ENCODE measurements around the gene VOPP1. TPM values are rescaled to one million over a fixed set of nuclear protein-coding genes. Genes with fewer than 3 reads are reported as not detected.

VOPP1 gene
- total RNA-seq, 1 donor from 2014 or later, result 25.5 TPM

GRCh38 chr7:55512635-55513191 lies 59.6 kb downstream of the VOPP1 start:
- DNase-seq (ENCODE audit: low spot score), result no peak

GRCh38 chr7:55510621-55511020 lies 61.7 kb downstream of the VOPP1 start:
- no peak for DNase-seq (ENCODE audit: low spot score)

GRCh38 chr7:55510206-55510605 lies 62.1 kb downstream of the VOPP1 start:
- peak; percentile 72 for DNase-seq (ENCODE audit: low spot score)

- DNase-seq (ENCODE audit: low spot score), result peak; percentile 63
Observed at GRCh38 chr7:55509322-55509721, 63.0 kb downstream of the VOPP1 start.

- no peak for DNase-seq (ENCODE audit: low spot score)
Observed at GRCh38 chr7:55508221-55509011, 63.9 kb downstream of the VOPP1 start.

- no peak for DNase-seq (ENCODE audit: low spot score)
Observed at GRCh38 chr7:55507743-55508142, 64.6 kb downstream of the VOPP1 start.

- no peak for DNase-seq (ENCODE audit: low spot score)
Observed at GRCh38 chr7:55504967-55505658, 67.2 kb downstream of the VOPP1 start.

GRCh38 chr7:55504093-55504859 lies 68.0 kb downstream of the VOPP1 start:
- DNase-seq (ENCODE audit: low spot score), result no peak

GRCh38 chr7:55502858-55503440 lies 69.4 kb downstream of the VOPP1 start:
- DNase-seq (ENCODE audit: low spot score), result peak; percentile 54

- no peak for DNase-seq (ENCODE audit: low spot score)
Observed at GRCh38 chr7:55502124-55502857, 70.0 kb downstream of the VOPP1 start.

GRCh38 chr7:55501611-55502010 lies 70.7 kb downstream of the VOPP1 start:
- no peak for DNase-seq (ENCODE audit: low spot score)

GRCh38 chr7:55500117-55500756 lies 72.1 kb downstream of the VOPP1 start:
- DNase-seq (ENCODE audit: low spot score), result peak; percentile 83

GRCh38 chr7:55499591-55499990 lies 72.7 kb downstream of the VOPP1 start:
- no peak for DNase-seq (ENCODE audit: low spot score)

GRCh38 chr7:55498770-55499169 lies 73.5 kb downstream of the VOPP1 start:
- DNase-seq (ENCODE audit: low spot score), result no peak

GRCh38 chr7:55498142-55498541 lies 74.2 kb downstream of the VOPP1 start:
- no peak for DNase-seq (ENCODE audit: low spot score)

GRCh38 chr7:55497521-55497920 lies 74.8 kb downstream of the VOPP1 start:
- no peak for DNase-seq (ENCODE audit: low spot score)

- DNase-seq (ENCODE audit: low spot score), result no peak
Observed at GRCh38 chr7:55496906-55497305, 75.4 kb downstream of the VOPP1 start.

- no peak for DNase-seq (ENCODE audit: low spot score)
Observed at GRCh38 chr7:55494951-55495350, 77.4 kb downstream of the VOPP1 start.

GRCh38 chr7:55493408-55493807 lies 78.9 kb downstream of the VOPP1 start:
- peak; percentile 69 for DNase-seq (ENCODE audit: low spot score)

- DNase-seq (ENCODE audit: low spot score), result no peak
Observed at GRCh38 chr7:55491346-55491745, 81.0 kb downstream of the VOPP1 start.
